Neural progenitor cell (in vitro differentiated cells): Measurements from ENCODE around the gene MCCC1. TPM values are rescaled to one million over a fixed set of nuclear protein-coding genes. Genes with fewer than 3 reads are reported as not detected.

Experiments
- DNase-seq: peaks from one replicate; pipeline ENCODE4 v3.0.0-alpha.2; 2016; ENCODE audit warnings: low spot score
- H2AFZ ChIP-seq: fragments of 200-600 bp; sonication (generic); replicated peaks from 2 replicates; pipeline ENCODE4 v1.6.1; 2016; ENCODE audit warnings: antibody characterized with exemption
- H3F3A ChIP-seq: fragments of 200-600 bp; sonication (generic); 2 replicates; pipeline ENCODE4 v1.6.1; 2016; ENCODE audit warnings: antibody characterized with exemption, low read depth
- H3K27ac ChIP-seq: fragments of 200-600 bp; sonication (generic); 2 replicates; pipeline ENCODE4 v1.5.1; 2016; ENCODE audit warnings: mild to moderate bottlenecking
- H3K27me3 ChIP-seq: fragments of 200-600 bp; sonication (generic); 2 replicates; pipeline ENCODE4 v1.6.1; 2016; ENCODE audit warnings: mild to moderate bottlenecking, moderate library complexity
- H3K36me3 ChIP-seq: fragments of 200-600 bp; sonication (generic); 2 replicates; pipeline ENCODE4 v1.5.1; 2016
- H3K4me1 ChIP-seq: fragments of 200-600 bp; sonication (generic); 2 replicates; pipeline ENCODE4 v1.6.1; 2016; ENCODE audit warnings: mixed run types
- H3K4me2 ChIP-seq: fragments of 200-600 bp; sonication (generic); 2 replicates; pipeline ENCODE4 v1.6.1; 2016
- H3K4me3 ChIP-seq: fragments of 200-600 bp; sonication (generic); 2 replicates; pipeline ENCODE4 v1.5.1; 2016
- H3K79me2 ChIP-seq: fragments of 200-600 bp; sonication (generic); 2 replicates; pipeline ENCODE4 v1.6.1; 2016; ENCODE audit warnings: low read depth
- H3K9ac ChIP-seq: fragments of 200-600 bp; sonication (generic); 2 replicates; pipeline ENCODE4 v1.6.1; 2016
- H3K9me3 ChIP-seq: fragments of 200-600 bp; sonication (generic); 2 replicates; pipeline ENCODE4 v1.5.1; 2016; ENCODE audit warnings: low read depth
- H4K20me1 ChIP-seq: fragments of 200-600 bp; sonication (generic); 2 replicates; pipeline ENCODE4 v1.6.1; 2016; ENCODE audit warnings: low read depth
- H3K27ac Mint-ChIP-seq: 3 replicates; pipeline ENCODE4 v1.8.0; 2021; ENCODE audit warnings: mixed read lengths
- H3K27me3 Mint-ChIP-seq: 2 replicates; pipeline ENCODE4 v1.8.0; 2022; ENCODE audit warnings: low read depth, mild to moderate bottlenecking, inconsistent platforms, moderate library complexity, mixed read lengths; ENCODE audit not compliant: insufficient read depth
- H3K36me3 Mint-ChIP-seq: 3 replicates; pipeline ENCODE4 v1.8.0; 2021; ENCODE audit warnings: mixed read lengths
- H3K4me1 Mint-ChIP-seq: 3 replicates; pipeline ENCODE4 v1.8.0; 2021; ENCODE audit warnings: mixed read lengths
- H3K4me3 Mint-ChIP-seq: 3 replicates; pipeline ENCODE4 v1.8.0; 2021; ENCODE audit warnings: mild to moderate bottlenecking, moderate library complexity, mixed read lengths
- H3K9me3 Mint-ChIP-seq: 3 replicates; pipeline ENCODE4 v1.8.0; 2020; ENCODE audit warnings: mixed read lengths
- EZH2 ChIP-seq: fragments of 200-600 bp; sonication (generic); IDR thresholded peaks from 2 replicates; pipeline ENCODE4 v1.6.1; 2017; ENCODE audit warnings: antibody characterized with exemption, mild to moderate bottlenecking, moderate library complexity
- EZH2phosphoT487 ChIP-seq: fragments of 200-600 bp; sonication (generic); IDR thresholded peaks from 2 replicates; pipeline ENCODE4 v1.6.1; 2017; ENCODE audit warnings: antibody characterized with exemption
- total RNA-seq: library from RNA; depleted of rRNA; stranded (reverse); fragments of >200 nt; gene quantifications from 2 replicates; pipeline ENCODE4 v1.2.3, GENCODE V29; 2015; ENCODE audit warnings: low replicate concordance
- TF ChIP-seq, protein P1 (sequence below): fragments of 200-600 bp; sonication (generic); IDR thresholded peaks from 2 replicates; pipeline ENCODE4 v1.5.1; 2017; ENCODE audit warnings: antibody characterized with exemption, mild to moderate bottlenecking

Gene MCCC1
- total RNA-seq, 1 donor from 2014 or later: 34.9 TPM

DNA sequence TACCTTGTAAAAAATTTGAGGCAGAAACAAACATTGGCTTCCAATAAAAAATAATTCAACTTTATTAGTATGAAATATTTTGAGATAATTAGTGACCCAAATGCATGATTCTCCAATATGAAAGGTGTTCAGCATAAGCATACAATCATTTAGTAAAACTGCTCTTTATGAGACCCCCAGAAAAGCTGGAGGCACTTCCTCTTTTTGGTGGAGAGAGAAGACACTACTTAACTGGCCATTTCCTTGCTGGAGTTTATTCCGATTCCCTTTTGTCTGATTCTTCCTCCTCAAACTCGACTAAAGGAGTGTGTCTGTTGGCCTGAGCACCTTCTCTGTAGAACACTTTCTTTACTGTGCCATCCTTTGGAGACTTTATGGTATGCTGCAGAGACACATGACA lies 84.1 kb downstream of the MCCC1 start:
- Histone ChIP-seq H4K20me1 (no peaks in the 10 kb centered on the region), H3K4me2 (no peak overlapping the region), H3K9ac (no peak overlapping the region), H3K4me3 (no peak overlapping the region), H3K27ac (no peak overlapping the region), H3K36me3 (peaks cover 9% of the 10 kb centered on the region), H3K4me1 (no peaks in the 10 kb centered on the region), H3K27me3 (no peaks in the 10 kb centered on the region), H3K9me3 (no peaks in the 10 kb centered on the region), H3F3A (no peaks in the 10 kb centered on the region), H3K79me2 (no peaks in the 10 kb centered on the region), H2AFZ (no peak overlapping the region)
- DNase-seq: no peak
- Mint-ChIP-seq H3K27ac (no peak overlapping the region), H3K36me3 (peaks cover 23% of the 10 kb centered on the region), H3K9me3 (no peaks in the 10 kb centered on the region), H3K4me1 (no peaks in the 10 kb centered on the region), H3K4me3 (no peak overlapping the region), H3K27me3 (no peaks in the 10 kb centered on the region)
- TF ChIP-seq EZH2 (no peak), EZH2phosphoT487 (no peak)
- TF ChIP-seq, protein P1, sequence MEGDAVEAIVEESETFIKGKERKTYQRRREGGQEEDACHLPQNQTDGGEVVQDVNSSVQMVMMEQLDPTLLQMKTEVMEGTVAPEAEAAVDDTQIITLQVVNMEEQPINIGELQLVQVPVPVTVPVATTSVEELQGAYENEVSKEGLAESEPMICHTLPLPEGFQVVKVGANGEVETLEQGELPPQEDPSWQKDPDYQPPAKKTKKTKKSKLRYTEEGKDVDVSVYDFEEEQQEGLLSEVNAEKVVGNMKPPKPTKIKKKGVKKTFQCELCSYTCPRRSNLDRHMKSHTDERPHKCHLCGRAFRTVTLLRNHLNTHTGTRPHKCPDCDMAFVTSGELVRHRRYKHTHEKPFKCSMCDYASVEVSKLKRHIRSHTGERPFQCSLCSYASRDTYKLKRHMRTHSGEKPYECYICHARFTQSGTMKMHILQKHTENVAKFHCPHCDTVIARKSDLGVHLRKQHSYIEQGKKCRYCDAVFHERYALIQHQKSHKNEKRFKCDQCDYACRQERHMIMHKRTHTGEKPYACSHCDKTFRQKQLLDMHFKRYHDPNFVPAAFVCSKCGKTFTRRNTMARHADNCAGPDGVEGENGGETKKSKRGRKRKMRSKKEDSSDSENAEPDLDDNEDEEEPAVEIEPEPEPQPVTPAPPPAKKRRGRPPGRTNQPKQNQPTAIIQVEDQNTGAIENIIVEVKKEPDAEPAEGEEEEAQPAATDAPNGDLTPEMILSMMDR: no peak

DNA sequence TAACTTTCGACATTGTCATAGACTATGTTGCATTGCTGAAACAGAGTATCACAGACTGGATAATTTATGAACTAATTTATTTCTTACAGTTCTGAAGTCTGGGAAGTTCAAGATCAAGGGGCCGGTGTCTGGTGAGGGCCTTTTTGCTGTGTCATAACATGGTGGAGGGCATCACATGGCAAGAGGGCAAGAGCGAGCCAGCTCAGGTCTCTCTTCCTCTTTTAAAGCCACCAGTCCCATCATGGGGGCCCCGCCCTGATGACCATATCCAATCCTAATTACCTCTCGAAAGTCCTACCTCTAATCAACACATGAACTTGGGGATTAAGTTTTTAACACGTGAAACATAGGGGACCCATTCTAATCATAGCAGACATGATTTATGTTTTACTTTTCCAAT lies 85.4 kb downstream of the MCCC1 start:
- Mint-ChIP-seq H3K27ac (no peak overlapping the region), H3K9me3 (no peaks in the 10 kb centered on the region), H3K4me1 (no peaks in the 10 kb centered on the region), H3K4me3 (no peak overlapping the region), H3K36me3 (peaks cover 16% of the 10 kb centered on the region), H3K27me3 (no peaks in the 10 kb centered on the region)
- Histone ChIP-seq H3K4me2 (no peak overlapping the region), H3K9me3 (no peaks in the 10 kb centered on the region), H2AFZ (no peak overlapping the region), H3K4me3 (no peak overlapping the region), H3K36me3 (peaks cover 3% of the 10 kb centered on the region), H3K79me2 (no peaks in the 10 kb centered on the region), H3K9ac (no peak overlapping the region), H4K20me1 (no peaks in the 10 kb centered on the region), H3K27ac (no peak overlapping the region), H3F3A (no peaks in the 10 kb centered on the region), H3K4me1 (no peaks in the 10 kb centered on the region), H3K27me3 (no peaks in the 10 kb centered on the region)
- DNase-seq: no peak
- TF ChIP-seq EZH2 (no peak), EZH2phosphoT487 (no peak)
- TF ChIP-seq, protein P1: no peak

DNA sequence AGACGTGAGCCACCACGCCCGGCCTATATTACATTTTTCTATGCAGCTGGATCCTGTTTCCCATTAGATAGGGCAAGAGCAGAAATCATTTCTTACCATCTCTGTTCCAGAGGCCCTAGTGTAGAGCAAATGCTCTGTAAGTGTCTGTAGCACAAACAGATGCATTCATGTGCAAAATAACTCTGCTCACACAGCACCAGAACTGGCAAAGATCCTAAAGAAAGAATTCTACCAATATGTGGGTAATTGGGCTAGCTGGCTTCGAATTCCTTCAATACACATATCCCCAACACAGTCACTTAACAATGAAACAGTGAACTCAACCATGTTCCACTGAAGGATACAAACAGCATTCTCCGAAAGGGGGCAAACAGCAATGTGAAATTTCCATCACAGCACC lies 86.2 kb downstream of the MCCC1 start:
- Mint-ChIP-seq H3K9me3 (no peaks in the 10 kb centered on the region), H3K36me3 (peaks cover 16% of the 10 kb centered on the region), H3K4me3 (no peak overlapping the region), H3K27ac (no peak overlapping the region), H3K4me1 (no peaks in the 10 kb centered on the region), H3K27me3 (no peaks in the 10 kb centered on the region)
- TF ChIP-seq EZH2phosphoT487 (no peak), EZH2 (no peak)
- TF ChIP-seq, protein P1: no peak
- H3K79me2 ChIP-seq: no peaks in the 10 kb centered on the region
- H3F3A ChIP-seq: no peaks in the 10 kb centered on the region
- peaks cover 3% of the 10 kb centered on the region for H3K36me3 ChIP-seq
- no peak overlapping the region for H3K4me3 ChIP-seq
- no peak overlapping the region for H2AFZ ChIP-seq
- no peaks in the 10 kb centered on the region for H4K20me1 ChIP-seq
- no peak overlapping the region for H3K27ac ChIP-seq
- no peaks in the 10 kb centered on the region for H3K4me1 ChIP-seq
- H3K9me3 ChIP-seq: no peaks in the 10 kb centered on the region
- no peak overlapping the region for H3K9ac ChIP-seq
- no peak overlapping the region for H3K4me2 ChIP-seq
- no peak for DNase-seq
- no peaks in the 10 kb centered on the region for H3K27me3 ChIP-seq
